ENCODE measurements around the gene PRKAG2.

GRCh38 chr7:151692721-151693120, 184.2 kb downstream of the PRKAG2 start:
- TF ChIP-seq POLR2A (IDR thresholded peaks at IDR 0.05; ENCODE audit: low read length) (no peak), GATA1 (IDR thresholded peaks at IDR 0.05; ENCODE audit: low read depth, low read length) (no peak)
